Mesendoderm (in vitro differentiated cells): ENCODE data around the gene AOPEP.
"Not testable (repeated sequence)": the region's sequence is repeated elsewhere in the genome, so short reads cannot be mapped to it uniquely, and the experiment has no call there.

Experiments
- DNase-seq: peaks from one replicate; pipeline ENCODE4 v3.0.0; 2013
- H2AK5ac ChIP-seq: 2 replicates; pipeline ENCODE4 v1.6.1; 2013; ENCODE audit warnings: low read length, inconsistent platforms
- H2BK120ac ChIP-seq: 2 replicates; pipeline ENCODE4 v1.6.1; 2013; ENCODE audit warnings: low read depth, mild to moderate bottlenecking, low read length, moderate library complexity, mixed read lengths
- H2BK15ac ChIP-seq: replicated peaks from 2 replicates; pipeline ENCODE4 v1.6.1; 2013; ENCODE audit warnings: low read depth, mild to moderate bottlenecking, moderate library complexity
- H2BK5ac ChIP-seq: 2 replicates; pipeline ENCODE4 v1.6.1; 2013; ENCODE audit warnings: low read length, inconsistent platforms
- H3K18ac ChIP-seq: 2 replicates; pipeline ENCODE4 v1.6.1; 2013; ENCODE audit warnings: mild to moderate bottlenecking, low read length, mixed read lengths
- H3K23ac ChIP-seq: one replicate; pipeline ENCODE4 v1.6.1; 2013; ENCODE audit warnings: low read length
- H3K27ac ChIP-seq: 2 replicates; pipeline ENCODE4 v1.5.1; 2013; ENCODE audit warnings: low read depth, mild to moderate bottlenecking, inconsistent platforms, low read length, moderate library complexity
- H3K27me3 ChIP-seq: 2 replicates; pipeline ENCODE4 v1.6.1; 2013; ENCODE audit warnings: low read length, control low read depth, mild to moderate bottlenecking, inconsistent platforms; ENCODE audit not compliant: insufficient read depth, poor library complexity
- H3K36me3 ChIP-seq: 2 replicates; pipeline ENCODE4 v1.6.1; 2013; ENCODE audit warnings: low read length, inconsistent platforms; ENCODE audit not compliant: control insufficient read depth, insufficient read depth
- H3K4ac ChIP-seq: one replicate; pipeline ENCODE4 v1.6.1; 2013; ENCODE audit warnings: low read depth, mild to moderate bottlenecking, low read length, moderate library complexity
- H3K4me1 ChIP-seq: 2 replicates; pipeline ENCODE4 v1.6.1; 2013; ENCODE audit warnings: low read depth, low read length, inconsistent platforms; ENCODE audit not compliant: control insufficient read depth
- H3K4me2 ChIP-seq: 2 replicates; pipeline ENCODE4 v1.6.1; 2013; ENCODE audit warnings: low read length
- H3K4me3 ChIP-seq: 2 replicates; pipeline ENCODE4 v1.5.1; 2013; ENCODE audit warnings: mild to moderate bottlenecking, low read length
- H3K56ac ChIP-seq: one replicate; pipeline ENCODE4 v1.6.1; 2013; ENCODE audit warnings: low read length
- H3K79me1 ChIP-seq: 2 replicates; pipeline ENCODE4 v1.6.1; 2013; ENCODE audit warnings: low read length, inconsistent platforms
- H3K79me2 ChIP-seq: 2 replicates; pipeline ENCODE4 v1.6.1; 2013; ENCODE audit warnings: mild to moderate bottlenecking, low read length; ENCODE audit not compliant: control insufficient read depth, insufficient read depth
- H3K9ac ChIP-seq: 2 replicates; pipeline ENCODE4 v1.6.1; 2013; ENCODE audit warnings: low read length, inconsistent platforms
- H4K5ac ChIP-seq: one replicate; pipeline ENCODE4 v1.6.1; 2013; ENCODE audit warnings: low read length
- H4K8ac ChIP-seq: one replicate; pipeline ENCODE4 v1.6.1; 2013; ENCODE audit warnings: low read depth, mild to moderate bottlenecking, control low read depth, low read length, moderate library complexity
- WGBS: extraction: QIAGEN DNeasy Blood & Tissue Kit; methylation state at CpG from one replicate; pipeline ENCODE4 v1.1.7; 2013; ENCODE audit warnings: low lambda C conversion rate, missing lambda C conversion rate; ENCODE audit not compliant: insufficient coverage; ENCODE audit errors: extremely low coverage; 5-methylcytosine and 5-hydroxymethylcytosine counted together

Gene AOPEP

DNA sequence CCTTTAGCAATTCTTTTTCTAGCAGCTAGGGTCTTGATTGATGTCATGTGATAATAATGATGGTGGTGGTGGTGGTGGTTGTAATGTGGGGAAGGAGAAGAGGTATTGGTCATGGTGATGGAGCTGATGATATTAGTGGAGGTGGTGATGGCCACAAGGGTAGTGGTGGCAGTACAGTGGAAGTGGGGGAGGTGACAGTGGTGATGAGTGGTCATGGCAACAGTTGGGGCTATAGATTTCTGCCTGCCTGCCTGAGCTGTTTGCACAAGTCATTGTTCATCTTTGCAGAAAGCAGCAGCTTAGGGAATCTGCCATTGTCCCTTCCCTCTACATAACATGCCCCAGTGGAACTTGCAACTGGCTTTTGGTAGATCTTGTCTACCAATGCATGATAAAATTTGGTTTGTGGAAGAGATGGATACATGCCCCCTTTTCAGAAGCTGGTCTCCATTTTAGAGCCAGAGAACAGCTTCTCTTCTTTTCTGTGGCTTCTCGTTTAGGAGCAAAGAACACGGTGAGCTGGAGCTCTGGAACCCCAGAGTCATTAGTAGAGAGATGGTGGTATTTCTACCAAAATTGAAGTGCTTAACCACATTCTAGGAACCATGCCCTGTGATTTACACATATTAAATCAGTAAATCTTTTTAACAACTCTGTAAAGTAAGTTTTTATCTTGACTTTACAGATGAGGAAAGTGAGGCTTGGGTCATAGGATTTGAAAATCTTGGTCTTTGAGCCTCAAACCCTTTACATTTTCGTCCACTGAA lies 100.3 kb downstream of the AOPEP start:
- Histone ChIP-seq H3K27ac (no peak overlapping the region), H3K23ac (no peak overlapping the region), H3K56ac (no peak overlapping the region), H3K79me2 (no peaks in the 10 kb centered on the region), H4K5ac (no peak overlapping the region), H4K8ac (no peak overlapping the region), H3K4ac (no peak overlapping the region), H3K4me1 (no peaks in the 10 kb centered on the region), H3K18ac (no peak overlapping the region), H2AK5ac (no peak overlapping the region), H2BK5ac (no peak overlapping the region), H2BK120ac (no peak overlapping the region), H3K4me2 (no peak overlapping the region), H3K79me1 (no peaks in the 10 kb centered on the region), H3K9ac (no peak overlapping the region), H3K36me3 (no peaks in the 10 kb centered on the region), H3K27me3 (no peaks in the 10 kb centered on the region), H2BK15ac (no peak overlapping the region), H3K4me3 (no peak overlapping the region)
- DNase-seq: no peak
- whole genome bisulfite sequencing: no CpG with 5 or more reads among the region's 3 CpGs

GRCh38 chr9:94827584-94828304 lies 101.2 kb downstream of the AOPEP start:
- no peaks in the 10 kb centered on the region for H3K27me3 ChIP-seq
- H3K9ac ChIP-seq: no peak overlapping the region
- no peak overlapping the region for H3K27ac ChIP-seq
- H3K4ac ChIP-seq: no peak overlapping the region
- no peaks in the 10 kb centered on the region for H3K36me3 ChIP-seq
- H3K4me3 ChIP-seq: no peak overlapping the region
- no peak overlapping the region for H3K4me2 ChIP-seq
- no peak overlapping the region for H2BK120ac ChIP-seq
- H4K5ac ChIP-seq: no peak overlapping the region
- no peak overlapping the region for H2AK5ac ChIP-seq
- H3K23ac ChIP-seq: no peak overlapping the region
- H2BK15ac ChIP-seq: no peak overlapping the region
- no peak overlapping the region for H3K18ac ChIP-seq
- H2BK5ac ChIP-seq: no peak overlapping the region
- no peaks in the 10 kb centered on the region for H3K79me2 ChIP-seq
- H3K4me1 ChIP-seq: no peaks in the 10 kb centered on the region
- H4K8ac ChIP-seq: no peak overlapping the region
- no CpG with 5 or more reads among the region's 8 CpGs for WGBS
- no peak for DNase-seq
- no peak overlapping the region for H3K56ac ChIP-seq
- no peaks in the 10 kb centered on the region for H3K79me1 ChIP-seq

DNA sequence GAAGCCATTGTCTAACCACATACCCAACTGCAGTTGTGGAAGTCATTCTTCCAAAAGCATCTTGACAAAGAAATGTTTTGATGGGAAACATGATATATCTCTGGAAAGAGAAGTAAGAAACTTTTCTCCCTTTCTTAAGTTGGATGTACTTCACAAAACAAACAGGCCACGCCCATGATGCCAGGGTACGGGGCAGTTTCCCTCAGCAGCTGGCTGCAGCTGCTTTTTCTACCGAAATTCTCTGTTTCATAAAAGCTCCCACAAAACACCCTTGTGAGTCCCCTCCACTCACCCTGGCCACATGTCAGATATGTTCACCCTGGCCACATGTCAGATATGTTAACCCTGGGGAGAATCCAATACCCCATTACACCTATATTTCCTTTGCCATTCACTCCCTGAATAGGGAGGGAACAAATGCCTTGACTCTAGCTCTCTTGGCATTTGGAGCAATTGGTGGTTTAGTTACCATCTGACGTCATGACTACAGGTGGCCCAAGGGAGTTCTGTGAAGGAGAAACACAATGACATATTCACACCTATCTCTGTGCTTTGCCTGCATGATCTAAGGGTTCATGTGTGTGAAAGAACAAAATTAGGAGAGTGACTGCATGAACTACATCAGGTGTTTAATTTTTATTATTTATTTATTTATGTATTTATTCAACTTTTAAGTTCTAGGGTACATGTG lies 103.0 kb downstream of the AOPEP start:
- no CpG with 5 or more reads among the region's 4 CpGs for WGBS
- no peak overlapping the region for H2BK5ac ChIP-seq
- H3K56ac ChIP-seq: no peak overlapping the region
- no peak overlapping the region for H3K9ac ChIP-seq
- H3K27ac ChIP-seq: no peak overlapping the region
- H3K79me1 ChIP-seq: no peaks in the 10 kb centered on the region
- no peak for DNase-seq
- H2AK5ac ChIP-seq: no peak overlapping the region
- no peak overlapping the region for H2BK120ac ChIP-seq
- H3K79me2 ChIP-seq: no peaks in the 10 kb centered on the region
- no peaks in the 10 kb centered on the region for H3K27me3 ChIP-seq
- no peaks in the 10 kb centered on the region for H3K4me1 ChIP-seq
- H4K5ac ChIP-seq: no peak overlapping the region
- no peak overlapping the region for H3K4me2 ChIP-seq
- H2BK15ac ChIP-seq: no peak overlapping the region
- no peak overlapping the region for H3K23ac ChIP-seq
- no peak overlapping the region for H3K18ac ChIP-seq
- no peak overlapping the region for H4K8ac ChIP-seq
- no peak overlapping the region for H3K4ac ChIP-seq
- H3K4me3 ChIP-seq: no peak overlapping the region
- no peaks in the 10 kb centered on the region for H3K36me3 ChIP-seq

- H2BK120ac ChIP-seq, H3K27me3 ChIP-seq, H3K23ac ChIP-seq, H3K4me1 ChIP-seq, DNase-seq, H2BK15ac ChIP-seq, H3K79me1 ChIP-seq, H4K5ac ChIP-seq, H3K4me3 ChIP-seq, H3K27ac ChIP-seq, H3K4me2 ChIP-seq, H3K18ac ChIP-seq, H2BK5ac ChIP-seq, H3K4ac ChIP-seq, H3K79me2 ChIP-seq, H3K9ac ChIP-seq, H4K8ac ChIP-seq, H2AK5ac ChIP-seq, H3K36me3 ChIP-seq, H3K56ac ChIP-seq: not testable (repeated sequence)
- WGBS: no CpG with 5 or more reads among the region's 3 CpGs
Measured at GRCh38 chr9:94830071-94830604, 103.6 kb downstream of the AOPEP start.

DNA sequence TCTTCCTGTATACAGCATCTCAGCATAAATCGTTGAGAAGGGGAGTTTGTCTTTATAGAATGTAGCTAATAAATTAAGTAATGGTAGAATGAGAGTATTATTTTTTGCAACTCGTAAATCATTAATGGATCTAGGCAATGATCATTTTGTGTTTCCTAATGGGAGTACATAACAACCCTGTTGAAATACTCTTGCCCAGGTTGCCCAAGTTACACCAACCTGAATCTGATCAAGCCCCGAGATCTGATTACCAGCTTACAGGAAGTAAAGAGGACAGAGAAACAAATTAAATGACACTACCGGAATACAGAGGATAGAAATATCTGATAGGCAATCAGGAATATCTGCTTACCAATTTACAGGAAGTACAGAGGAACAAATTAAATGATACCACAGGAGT lies 107.3 kb downstream of the AOPEP start:
- no peaks in the 10 kb centered on the region for H3K27me3 ChIP-seq
- no peaks in the 10 kb centered on the region for H3K4me1 ChIP-seq
- no peaks in the 10 kb centered on the region for H3K79me2 ChIP-seq
- no peak overlapping the region for H2BK15ac ChIP-seq
- no peak overlapping the region for H3K23ac ChIP-seq
- H3K4me3 ChIP-seq: no peak overlapping the region
- H3K27ac ChIP-seq: no peak overlapping the region
- H2BK5ac ChIP-seq: no peak overlapping the region
- no peak overlapping the region for H3K4me2 ChIP-seq
- H3K79me1 ChIP-seq: no peaks in the 10 kb centered on the region
- no CpG with 5 or more reads among the region's 4 CpGs for WGBS
- no peak overlapping the region for H4K5ac ChIP-seq
- no peak overlapping the region for H2AK5ac ChIP-seq
- no peak overlapping the region for H3K4ac ChIP-seq
- H3K18ac ChIP-seq: no peak overlapping the region
- no peak overlapping the region for H2BK120ac ChIP-seq
- H3K36me3 ChIP-seq: no peaks in the 10 kb centered on the region
- no peak overlapping the region for H4K8ac ChIP-seq
- no peak overlapping the region for H3K56ac ChIP-seq
- no peak overlapping the region for H3K9ac ChIP-seq
- no peak for DNase-seq
